Stimulated activated CD8-positive, alpha-beta memory T cell treated with anti-CD3 and anti-CD28 coated beads, Interleukin-2, amount 100 ng/mL, for 48 hours (primary cell): ENCODE results near the gene CEP131.

Experiments
- DNase-seq, 2 donors: peaks; one replicate each; pipeline ENCODE4 v3.0.0-alpha.2; 2020; ENCODE audit warnings: low read depth in 2 of 2

Gene CEP131

DNA sequence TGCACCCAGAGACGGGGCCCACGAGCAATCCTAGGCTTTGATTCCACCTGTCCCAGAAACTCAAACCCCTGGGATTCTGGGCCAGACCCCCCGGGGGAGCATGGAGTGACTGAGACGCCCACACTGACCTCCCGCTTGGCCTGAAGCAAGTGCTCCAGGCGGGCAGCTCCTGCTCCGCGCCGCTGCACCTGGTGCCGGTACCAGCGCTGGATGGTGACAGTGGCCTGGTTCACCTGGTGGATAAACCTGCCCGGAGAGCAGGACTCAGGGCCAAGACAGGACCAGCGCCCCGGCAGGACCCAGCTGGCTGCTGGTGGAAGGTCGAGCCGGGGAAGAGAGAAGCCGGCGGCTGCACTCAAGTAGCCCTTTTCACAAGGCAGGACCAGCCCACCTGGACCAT lies 22.6 kb downstream of the CEP131 start:
- DNase-seq: no peak

DNA sequence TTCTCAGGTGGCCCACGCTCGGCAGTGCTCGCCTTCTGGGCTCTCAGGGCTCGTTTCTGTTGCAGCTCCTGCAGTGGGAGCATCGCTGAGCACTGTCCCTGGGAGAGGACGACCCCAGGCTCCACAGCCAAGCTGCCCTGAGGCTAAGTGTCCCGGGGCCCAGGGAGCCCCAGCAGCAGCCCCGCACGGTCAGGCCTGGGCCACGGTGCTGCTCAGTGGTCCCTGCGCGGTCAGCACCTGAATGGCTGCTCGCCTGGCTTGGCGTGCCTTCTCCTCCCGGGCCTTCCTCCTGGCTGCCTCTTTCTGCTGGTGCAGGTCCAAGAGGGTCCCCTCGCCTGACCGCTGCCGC lies 23.3 kb downstream of the CEP131 start:
- no peak for DNase-seq

DNA sequence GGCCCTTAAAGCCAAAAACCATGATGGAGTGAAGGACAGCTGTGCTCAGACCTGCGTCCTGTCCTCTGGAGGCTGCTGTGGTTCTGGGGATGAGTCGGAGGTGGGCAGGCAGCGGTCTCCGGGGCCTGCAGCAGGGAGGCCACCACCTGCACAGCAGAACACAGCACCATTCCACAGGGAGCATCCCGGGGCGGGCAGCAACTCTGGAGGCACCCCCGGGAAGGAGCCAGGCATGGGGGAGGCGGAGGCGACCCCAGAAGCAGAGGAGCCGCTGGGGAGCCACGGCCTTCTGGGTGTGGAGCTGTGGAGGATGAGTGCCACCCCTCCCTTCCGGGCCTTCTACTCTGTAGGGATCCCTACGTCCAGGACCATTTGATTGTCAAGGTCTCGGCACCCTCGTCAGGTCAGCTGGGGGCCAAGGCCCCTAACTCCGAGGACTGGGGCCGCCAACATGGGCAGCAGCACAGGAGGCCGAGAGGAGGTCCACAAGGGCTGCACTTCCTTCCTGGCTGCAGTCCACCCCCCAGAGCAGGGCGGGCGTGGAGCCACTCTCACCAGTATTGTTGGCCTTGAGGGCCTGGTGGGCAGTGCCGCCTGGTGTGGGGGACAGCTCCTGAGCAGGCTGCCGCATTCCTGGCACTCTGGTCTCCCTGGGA lies 23.8 kb downstream of the CEP131 start:
- no peak for DNase-seq

DNA sequence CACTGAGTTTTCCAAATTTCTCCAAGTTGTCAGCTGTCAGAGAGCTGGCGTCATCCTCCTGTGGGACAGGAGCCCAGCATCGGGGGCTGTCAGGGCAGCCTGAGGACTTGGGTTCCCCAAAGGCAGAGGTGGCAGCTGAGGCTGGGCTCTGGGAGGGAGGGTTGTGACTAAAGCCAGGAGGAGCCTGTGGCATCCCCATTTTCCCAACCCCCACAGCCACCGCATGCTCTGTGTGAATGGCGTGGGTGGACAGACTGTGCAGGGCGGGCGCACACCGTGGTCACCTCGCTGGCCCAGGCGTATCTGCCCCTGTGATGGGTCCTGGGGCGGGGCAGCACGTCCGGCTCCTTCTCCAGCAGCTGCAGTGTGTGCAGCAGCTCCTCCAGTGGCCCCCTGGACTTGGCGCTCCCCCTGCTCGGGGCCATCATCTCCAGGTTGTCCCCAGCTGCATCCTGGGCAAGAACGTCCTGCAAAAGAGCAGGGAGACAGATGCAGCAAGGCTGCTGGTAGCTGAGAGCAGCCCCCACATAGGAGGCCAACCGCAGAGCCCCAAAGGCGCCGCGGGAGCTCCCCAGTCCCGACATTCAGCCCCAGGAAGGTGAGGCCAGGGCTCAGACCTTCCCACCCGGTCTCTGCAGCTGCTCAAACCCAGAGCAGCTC lies 24.8 kb downstream of the CEP131 start:
- DNase-seq: no peak

DNA sequence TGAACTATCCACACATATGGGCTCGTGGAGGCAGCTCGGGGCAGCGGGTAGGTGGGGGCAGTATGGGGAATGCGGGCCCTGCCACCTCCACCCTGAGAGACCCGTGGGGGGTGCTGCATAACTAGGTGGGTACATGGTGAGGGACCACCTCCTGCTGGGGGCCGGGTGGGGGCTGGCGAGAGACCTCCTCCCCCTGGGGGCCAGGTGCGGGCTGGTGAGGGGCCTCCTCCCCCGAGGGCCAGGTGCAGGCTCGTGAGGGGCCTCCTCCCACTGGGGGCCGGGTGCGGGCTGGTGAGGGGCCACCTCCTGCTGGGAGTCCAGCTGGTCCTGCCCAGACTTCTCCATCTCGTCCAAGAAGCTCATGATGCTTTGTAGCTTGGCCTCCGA lies 25.4 kb downstream of the CEP131 start:
- no peak for DNase-seq

DNA sequence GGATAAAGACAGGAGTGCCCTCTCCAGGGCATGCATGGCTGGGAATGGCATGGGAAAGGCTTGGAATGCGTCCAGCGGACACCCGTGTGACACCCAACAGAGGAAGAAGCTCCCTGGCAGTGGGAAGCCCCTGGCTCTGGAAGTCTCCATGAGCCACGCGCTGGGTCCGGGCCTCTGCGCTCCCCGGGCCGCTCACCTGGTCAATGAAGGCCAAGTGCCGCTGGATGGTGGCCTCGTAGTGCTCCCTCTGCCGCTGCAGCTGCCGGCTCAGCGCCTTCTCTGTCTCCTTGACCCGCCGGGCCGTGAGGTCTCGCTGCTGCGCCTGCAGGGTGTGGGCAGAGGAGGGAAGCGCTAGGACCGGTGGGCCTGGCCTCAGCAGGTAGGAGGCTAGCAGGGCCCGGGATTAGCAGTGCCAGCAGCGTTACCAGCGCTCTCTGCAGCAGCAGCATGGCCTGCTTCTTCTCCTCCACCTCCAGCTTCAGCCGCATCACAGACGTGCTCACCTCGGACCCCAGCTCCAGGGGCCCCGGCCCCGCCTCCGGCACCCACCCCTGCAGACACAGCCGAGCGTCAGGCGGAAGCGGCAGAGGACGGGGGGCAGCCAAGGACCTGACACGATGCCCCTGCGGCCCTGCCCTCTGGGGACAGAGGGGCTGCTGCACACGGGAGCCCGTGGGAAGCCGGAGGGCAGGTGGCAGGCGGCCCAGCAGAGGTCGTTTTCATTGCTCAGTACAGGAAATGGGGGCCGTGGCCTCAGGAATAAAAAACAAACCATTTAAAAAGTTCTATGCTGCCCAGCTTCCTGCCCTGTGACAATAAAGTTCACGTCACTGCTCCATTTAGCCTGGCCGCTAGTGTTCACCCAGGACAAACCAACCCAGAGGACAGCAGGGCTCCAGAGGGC lies 26.0 kb downstream of the CEP131 start:
- no peak for DNase-seq

DNA sequence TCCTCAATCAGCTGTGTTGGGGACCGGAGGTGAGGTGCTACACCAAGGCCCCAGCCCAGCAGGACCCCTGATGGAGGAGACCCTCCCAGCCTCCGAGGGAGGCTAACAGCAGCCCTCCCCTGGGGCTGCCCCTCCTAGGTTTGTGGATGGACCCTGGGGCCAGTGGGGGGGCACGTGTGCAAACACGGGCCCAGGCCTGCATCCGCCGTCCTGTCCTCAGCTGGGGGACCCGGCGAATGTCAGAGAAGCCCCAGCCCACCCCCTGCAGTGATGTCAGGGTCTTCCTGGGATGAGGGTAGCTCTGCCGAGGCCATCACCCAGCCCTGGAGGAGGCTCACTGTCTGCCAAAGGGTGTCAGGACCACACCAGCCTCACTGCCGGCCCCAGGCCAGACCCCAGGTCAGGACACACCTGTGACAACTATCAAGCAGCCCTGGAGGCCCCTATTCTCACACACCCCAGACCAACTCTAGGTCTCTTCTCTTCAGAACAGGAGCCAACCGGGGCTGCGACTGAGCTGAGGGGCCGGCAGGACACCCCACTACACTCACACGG lies 26.7 kb downstream of the CEP131 start:
- no peak for DNase-seq

DNA sequence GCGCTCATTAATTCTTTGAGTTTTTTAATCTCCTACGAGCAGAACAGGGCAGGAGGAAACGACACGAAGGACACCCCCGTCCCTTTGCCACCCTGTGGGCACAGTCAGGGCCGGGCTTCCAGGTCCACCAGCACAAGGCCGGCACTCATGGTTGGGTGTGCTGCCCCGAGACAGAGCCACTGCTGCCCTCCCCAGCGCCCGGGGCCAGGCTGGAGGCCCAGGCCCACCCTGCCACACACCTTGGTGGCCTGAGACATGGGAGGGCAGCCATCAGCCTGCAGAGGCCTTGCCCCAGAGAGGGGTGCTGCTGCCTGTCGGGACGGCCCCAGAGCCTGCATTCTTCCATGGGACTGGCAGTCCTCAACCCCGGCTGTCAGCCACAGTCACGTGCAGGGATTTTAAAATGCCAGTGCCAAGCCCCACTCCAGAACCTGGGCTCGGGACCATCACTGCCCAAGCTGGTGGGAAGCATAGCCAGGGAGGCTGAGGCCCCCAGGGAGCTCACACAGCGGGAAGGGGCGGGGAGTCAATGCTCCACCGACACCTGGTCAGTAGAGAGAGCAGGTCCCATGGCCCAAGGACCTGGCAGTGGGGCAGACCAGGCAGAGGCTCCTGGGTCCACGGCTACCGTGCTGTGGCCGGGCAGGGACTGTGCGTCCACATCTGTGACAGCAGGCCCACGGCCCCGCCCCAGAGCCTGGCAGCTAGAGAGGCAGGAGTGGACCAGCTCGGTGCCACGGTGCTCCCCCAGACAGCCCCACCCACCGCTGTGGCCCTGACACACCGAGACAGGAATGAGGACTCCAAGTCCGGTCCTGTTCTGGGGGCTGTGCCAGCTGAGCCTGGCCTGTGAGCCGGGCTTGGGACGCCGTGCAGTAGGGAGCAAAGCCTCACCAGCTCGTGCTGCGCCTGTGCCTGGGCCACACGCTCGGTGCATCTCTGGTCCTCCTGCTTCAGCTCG lies 27.5 kb downstream of the CEP131 start:
- DNase-seq: no peak

DNA sequence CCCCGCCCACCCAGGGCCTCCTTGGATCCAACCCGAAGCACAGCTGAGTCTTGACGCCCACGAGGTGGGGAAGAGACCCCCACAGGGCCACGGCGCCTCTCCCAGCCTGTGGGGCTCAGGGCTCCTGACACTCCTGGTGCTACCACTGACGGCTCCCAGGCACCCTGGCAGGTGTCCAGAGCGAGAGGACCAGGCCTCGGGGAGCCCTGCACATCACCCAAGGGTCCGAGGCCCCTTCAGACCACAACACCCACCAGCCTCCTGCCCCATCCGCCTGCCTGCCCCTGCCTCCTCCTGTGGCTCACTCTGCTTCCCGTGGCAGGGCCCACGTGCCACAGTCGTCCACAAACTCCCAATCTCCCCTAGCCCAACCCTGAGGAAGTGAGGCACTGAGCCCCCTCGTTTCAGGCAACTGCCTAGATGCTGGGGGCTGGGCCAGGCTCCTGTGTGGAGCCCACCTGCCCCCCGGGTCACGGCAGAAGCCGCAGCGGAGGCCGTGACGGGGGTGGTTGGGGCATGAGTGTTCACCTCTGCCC lies 28.5 kb downstream of the CEP131 start:
- no peak for DNase-seq

DNA sequence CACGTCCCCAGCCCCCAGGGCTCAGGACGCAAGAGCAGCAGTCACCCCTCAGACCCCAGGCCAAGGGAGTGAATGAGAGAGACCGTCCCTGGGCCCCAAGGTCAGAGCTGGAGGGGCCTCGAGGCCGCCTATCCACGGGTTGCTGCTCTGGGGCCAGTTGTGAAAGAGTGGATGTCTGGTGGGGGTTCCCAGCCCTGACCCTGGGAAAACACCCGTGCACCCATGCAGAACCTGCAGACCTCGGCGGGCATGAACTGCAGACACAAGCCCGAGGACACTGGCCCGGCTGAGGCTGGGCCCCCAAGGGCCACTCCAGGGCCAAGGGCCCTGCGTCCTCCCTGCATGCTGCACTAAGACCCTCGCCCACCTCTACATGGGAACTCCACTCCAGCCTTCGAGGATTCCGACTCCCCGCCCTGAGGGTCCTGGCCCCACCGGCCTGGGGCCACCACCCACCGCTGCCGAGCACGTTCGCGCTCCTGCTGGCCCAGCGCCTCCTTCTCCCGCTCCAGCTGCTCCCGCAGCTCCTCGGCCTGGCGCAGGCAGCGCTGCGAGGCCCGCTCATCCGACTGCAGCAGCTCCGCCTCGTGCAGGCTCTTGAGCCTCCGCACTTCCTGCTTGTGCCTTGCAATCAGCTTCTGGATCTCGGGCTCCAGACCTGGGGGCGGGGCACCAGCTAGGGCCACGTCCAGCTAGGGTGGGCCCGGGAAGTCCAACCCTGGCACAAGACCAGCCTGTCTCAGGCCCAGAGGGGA lies 29.1 kb downstream of the CEP131 start:
- no peak for DNase-seq

DNA sequence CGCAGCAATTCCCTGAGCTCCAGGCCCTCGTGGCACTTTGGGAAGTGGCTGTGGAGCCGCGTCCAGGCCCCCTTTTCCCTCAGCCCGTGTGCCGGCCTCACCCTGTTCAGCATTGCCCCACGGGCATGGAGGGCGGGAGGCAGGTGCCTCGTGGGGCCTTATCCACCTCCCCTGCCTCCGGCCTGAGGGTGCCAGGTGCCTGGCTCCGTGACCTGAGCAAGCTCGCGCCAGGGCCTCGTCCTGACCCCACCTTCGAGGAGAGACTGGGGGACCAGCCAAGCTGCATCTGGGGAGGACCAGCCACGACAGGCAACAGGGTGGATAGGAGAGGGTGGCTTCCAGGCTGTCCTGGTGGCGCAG lies 29.7 kb downstream of the CEP131 start:
- no peak for DNase-seq

DNA sequence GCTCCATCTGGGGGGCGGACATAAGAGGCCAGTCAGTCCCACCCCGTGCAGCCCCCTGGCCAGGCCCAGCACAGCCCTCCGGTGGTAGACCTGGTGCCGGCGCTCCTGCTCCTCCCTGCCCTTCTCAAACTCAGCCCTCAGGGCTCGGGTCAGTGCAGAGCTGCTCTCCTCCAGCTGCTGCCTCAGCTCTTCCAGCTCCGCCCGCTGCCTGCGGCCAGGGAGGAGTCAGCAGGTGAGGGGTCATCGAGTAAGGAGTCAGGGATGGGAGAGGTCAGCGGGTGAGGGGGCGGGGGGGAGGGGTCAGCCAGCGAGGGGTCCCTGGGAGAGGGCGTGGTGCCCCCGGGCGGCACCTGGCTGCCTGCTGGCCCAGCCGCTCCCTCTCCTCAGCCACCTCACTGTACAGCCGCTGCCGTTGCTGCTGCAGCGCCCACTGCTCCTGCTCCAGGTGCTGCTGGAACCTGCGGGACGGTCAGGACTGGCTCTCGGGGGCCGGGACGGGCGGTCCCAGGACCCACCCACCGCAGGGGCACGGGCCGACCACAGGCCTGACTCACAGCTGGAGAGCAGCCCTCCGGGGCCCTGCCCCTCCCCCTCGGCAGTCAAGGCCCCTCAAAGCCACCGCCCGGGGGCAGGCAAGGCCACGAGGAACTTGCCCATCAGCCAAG lies 30.2 kb downstream of the CEP131 start:
- DNase-seq: no peak

DNA sequence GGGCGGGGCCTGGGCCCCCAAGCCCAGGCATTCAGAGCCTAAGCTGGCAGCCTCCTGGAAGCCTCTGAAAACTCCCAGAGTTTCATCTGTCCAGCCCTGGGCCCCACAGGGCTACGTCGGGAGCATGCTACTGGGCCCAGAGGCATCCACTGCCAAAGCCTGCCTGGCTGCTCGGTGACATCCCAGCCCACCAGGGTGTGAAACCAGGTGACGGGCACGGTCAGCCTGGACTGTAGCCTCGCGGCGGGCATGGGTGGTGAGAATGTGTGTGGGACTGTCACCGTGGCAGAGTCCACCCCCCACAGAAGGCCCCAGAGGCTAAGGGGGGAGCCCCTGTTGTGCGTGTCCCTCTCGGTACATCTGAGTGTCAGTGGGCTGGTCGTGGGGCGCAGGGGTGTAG lies 31.1 kb downstream of the CEP131 start:
- no peak for DNase-seq

DNA sequence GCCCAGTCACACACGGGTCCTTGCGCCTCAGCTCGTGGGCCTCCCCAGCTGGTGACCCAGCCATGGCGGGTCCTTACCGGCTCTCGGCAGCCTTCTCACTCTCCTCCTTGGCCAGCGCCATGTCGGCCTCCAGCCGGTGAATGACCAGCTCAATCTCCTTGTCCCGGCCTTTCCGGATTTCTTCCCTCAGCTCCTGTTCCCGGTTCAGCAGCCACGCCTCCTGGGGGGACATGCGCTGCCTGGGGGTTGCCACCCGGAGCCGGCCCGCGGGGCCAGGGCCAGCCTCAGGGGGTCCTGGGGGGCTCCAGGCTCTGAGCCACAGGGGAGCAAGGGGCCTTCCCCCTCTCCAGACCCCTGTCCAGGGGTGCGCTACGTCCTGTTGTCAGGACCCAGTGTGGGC lies 31.6 kb downstream of the CEP131 start:
- DNase-seq: no peak

DNA sequence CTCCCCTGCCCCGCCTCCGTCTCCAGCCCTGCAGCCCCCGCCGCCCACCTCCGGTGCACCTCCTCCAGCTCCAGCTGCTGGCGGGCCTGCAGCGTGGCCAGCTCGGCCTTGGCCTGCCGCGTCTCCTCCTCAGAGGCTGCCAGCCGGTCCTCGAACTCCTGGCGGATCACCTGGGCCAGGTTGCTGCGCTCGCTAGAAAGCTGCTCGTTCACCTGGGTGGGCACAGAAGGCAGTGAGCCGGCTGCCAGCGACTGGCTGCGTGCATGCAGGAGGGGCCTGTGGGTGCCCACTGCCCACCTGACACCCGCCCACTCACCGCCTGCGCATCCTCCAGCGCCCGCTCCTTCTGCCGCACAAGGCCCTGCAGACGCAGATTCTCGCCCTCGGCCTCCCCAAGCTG lies 32.2 kb downstream of the CEP131 start:
- DNase-seq: no peak

DNA sequence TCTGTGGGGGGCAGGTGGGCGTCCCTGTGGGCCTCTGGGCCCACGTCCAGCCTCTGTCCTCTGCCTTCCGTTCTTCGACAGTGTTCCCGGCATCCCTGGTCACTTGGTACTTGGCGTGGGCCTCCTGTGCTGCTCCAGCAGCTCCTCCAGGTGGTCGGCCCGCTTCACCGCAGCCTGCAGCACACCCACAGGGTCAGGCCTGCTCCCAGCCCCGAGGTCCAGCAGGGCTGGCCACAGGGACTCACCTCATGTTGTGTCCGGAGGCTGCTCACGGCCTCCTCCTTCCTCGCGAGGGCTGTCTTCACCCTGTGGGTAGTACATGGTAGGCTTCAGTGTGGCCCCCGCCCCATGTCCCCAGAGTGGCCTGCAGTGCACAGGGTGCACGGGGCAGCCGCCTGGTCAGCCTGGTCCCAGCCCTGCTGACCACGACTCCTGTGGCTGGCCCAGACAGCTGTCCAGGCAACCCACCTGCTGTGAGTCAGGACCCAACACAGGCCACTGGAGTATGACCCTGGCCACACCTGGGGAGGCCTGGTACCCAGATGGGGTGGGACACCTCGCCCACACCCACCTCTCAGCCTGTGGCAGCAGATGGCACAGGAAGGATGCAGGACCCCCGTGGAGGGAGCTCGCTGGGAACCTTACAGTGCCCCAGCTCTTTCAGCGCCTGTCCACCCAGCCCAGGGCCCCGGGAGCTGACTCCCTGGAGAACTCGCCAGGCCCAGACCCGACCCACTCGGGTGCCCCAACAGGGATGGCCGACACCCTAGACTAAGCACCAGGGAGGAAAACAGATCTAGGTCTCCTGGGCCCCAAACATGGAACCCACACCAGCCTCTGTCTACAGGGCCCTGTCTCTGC lies 32.9 kb downstream of the CEP131 start:
- no peak for DNase-seq

DNA sequence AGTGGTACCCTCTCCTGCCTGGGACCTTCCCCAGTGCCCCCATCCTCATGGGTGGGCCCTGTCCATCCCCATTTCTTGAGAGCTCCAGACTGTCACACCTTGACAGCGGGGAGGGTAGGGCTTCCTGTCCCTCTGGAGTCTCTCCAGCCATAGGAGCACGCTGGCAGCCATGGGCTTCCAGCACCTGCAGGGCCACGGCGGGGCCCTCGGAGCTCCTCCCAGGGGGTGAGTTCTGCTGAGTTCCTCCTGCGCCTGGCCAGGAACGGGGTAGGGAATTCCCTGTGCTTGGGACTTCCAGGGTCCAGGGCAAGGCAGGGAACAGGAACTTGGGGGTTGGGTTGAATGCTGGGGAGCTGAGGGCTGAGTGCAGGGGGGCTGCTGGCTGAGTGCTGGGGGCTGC lies 33.7 kb downstream of the CEP131 start:
- no peak for DNase-seq

DNA sequence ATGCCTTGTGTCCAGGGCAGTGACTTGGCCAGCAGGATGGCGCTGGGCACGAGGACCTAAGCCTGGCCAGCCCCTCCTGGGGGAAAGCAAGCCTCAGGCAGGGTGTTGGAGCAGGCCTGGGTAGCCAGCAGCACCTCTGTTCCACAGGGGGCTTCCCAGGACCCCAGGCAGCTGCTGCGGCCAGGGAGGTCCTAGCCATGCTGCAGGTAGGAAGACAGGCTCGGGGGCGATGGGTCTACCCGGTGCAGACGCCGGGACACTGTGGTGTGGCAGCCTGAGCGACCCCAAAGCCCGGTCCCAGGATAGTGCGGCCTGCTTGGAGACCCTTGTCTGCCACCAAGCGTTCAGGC lies 34.3 kb downstream of the CEP131 start:
- no peak for DNase-seq
